HTR-8/SVneo (cell line): ENCODE measurements around the gene PECR.
A peak's percentile ranks its signal among the peaks of the same experiment; 100 is the strongest.
"Not testable (repeated sequence)": the region's sequence is repeated elsewhere in the genome, so short reads cannot be mapped to it uniquely, and the experiment has no call there.

Experiments
- DNase-seq: peaks from one replicate; pipeline ENCODE4 v3.0.0; 2011; ENCODE audit warnings: low spot score, mixed read lengths; ENCODE audit not compliant: insufficient read length
- FAIRE-seq: peaks from 2 replicates; lab custom pipeline; 2011; peaks lifted over from hg19 to GRCh38; lab: Jason Lieb, UNC

The PECR gene

GRCh38 chr2:216034065-216034464 lies 47.5 kb downstream of the PECR start:
- DNase-seq: peak; percentile 54
- peak; percentile 16 for FAIRE-seq

DNA sequence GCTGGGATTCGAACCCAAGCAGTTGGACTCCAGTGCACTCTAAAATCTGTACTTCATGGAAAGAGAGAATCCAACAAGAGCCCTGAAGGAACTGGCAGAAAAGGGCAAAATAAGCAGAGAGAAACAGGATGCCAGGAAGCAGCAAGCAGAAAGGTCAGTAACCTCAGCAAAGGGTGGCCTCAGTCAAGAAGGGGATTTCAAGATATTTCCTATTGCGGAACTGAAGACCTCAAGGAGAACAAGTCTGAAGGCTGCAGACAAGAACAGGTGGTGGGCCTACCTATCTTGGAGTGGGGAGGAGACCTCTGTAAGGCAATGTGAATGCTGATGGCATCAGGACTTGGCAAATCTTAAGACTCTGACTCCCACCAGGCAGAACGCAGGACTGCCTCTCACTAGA lies 48.2 kb downstream of the PECR start:
- no peak for DNase-seq
- FAIRE-seq: no peak

GRCh38 chr2:216031960-216032689 lies 49.5 kb downstream of the PECR start:
- FAIRE-seq: no peak
- no peak for DNase-seq

DNA sequence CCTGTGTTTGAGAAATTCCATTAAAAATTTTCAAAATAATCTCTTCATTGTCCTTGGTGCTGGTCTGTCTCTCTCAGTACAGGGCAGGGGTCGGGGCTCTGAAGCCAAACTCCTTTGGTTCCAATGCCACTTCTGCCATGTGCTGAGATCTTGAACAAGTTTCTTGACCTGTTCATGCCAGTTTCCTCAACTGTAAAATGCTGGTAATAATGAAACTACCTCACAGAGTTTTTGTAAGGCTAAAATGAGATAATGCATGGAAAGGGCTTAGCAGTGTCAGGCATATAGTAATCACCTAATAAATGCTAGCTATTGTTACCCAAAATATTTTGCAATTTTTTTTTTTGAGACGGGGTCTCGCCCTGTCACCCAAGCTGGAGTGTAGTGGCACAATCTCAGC lies 51.4 kb downstream of the PECR start:
- no peak for DNase-seq

GRCh38 chr2:216029416-216030129 lies 52.0 kb downstream of the PECR start:
- DNase-seq (no peak), FAIRE-seq (no peak)

More for the DNA sequence above, 51.4 kb downstream of the PECR start:
- no peak for FAIRE-seq

- no peak for FAIRE-seq
Measured at GRCh38 chr2:216024779-216025336, 56.8 kb downstream of the PECR start.

DNA sequence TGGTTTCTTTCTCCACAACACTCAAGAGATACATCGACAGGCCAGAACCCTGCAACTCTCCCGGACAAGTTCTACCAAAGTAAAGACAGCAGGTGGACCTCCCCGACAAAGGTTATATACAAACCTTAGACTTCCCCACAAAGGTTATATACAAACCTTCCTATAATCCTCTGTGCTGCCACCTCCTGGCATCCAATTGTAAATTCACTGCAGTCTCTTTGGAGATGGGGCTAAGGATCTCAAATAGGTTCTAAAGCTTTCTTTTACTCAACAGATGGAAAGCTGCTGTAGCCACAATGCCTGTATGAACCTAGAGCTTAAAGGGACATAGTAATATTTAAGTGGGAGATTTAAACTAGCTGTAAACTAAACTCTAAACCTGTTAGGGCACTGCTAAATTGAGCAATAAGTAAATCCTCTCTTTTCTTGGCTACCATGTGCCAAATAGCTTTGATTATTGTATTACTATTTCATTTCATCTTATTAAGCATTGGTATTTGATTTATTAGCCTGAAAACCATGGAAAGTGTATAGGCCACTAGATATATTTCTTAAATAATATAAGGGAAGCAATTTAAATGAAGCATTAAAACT lies 58.5 kb downstream of the PECR start:
- DNase-seq: peak; percentile 59
- no peak for FAIRE-seq

More at GRCh38 chr2:216024779-216025336, 56.8 kb downstream of the PECR start:
- DNase-seq: no peak

DNA sequence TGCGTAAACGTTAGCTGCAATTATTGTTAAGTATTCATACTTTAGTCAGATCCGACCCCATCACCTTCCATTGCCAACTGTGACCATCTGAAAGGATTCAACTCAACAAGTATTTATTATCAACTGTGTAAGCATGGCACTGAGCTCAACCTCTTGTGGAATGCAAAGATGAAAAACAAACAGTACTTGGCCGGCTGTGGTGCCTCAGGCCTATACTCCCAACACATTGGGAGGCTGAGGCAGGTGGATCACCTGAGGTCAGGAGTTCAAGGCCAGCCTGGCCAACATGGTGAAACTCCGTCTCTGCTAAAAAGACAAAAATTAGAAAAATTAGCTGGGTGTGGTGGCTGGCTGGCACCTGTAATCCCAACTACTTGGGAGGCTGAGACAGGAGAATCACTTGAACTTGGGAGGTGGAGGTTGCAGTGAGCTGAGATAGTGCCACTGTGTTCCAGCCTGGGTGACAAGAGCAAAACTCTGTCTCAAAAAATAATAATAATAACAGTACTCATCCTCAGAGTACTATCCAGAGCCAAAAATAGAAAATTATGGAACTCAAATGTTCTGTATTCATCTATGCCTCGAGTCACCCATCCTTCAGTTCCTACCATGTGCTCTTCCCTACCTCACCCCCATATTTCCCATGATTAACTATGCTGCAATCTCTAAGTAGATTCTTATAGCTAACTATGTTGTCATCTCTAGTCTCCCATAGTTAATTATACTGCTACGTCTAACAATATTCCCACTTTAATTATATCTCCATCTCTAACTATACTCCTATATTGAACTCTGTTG lies 59.6 kb downstream of the PECR start:
- DNase-seq (no peak), FAIRE-seq (no peak)

- DNase-seq (no peak), FAIRE-seq (no peak)
Measured at GRCh38 chr2:216018709-216019108, 62.9 kb downstream of the PECR start.

- DNase-seq: peak; percentile 41
- FAIRE-seq: no peak
Measured at GRCh38 chr2:216017365-216017764, 64.2 kb downstream of the PECR start.

- no peak for DNase-seq
- FAIRE-seq: no peak
Measured at GRCh38 chr2:216016581-216016980, 65.0 kb downstream of the PECR start.

- FAIRE-seq (no peak), DNase-seq (no peak)
Measured at GRCh38 chr2:216015722-216016464, 65.7 kb downstream of the PECR start.

GRCh38 chr2:216014986-216015385 lies 66.6 kb downstream of the PECR start:
- peak; percentile 46 for FAIRE-seq
- DNase-seq: no peak

GRCh38 chr2:216014006-216014405 lies 67.6 kb downstream of the PECR start:
- FAIRE-seq: no peak

GRCh38 chr2:216013080-216013909 lies 68.3 kb downstream of the PECR start, which contains the start of gene MREG:
Gene MREG, minus strand, starts transcription at chr2:216013551. Its CDS starts 224 bp downstream, at chr2:216013327.
- FAIRE-seq (no peak), DNase-seq (peak; percentile 89)

More at GRCh38 chr2:216014006-216014405, 67.6 kb downstream of the PECR start:
- no peak for DNase-seq

GRCh38 chr2:216012830-216013079 lies 68.9 kb downstream of the PECR start:
- FAIRE-seq (no peak), DNase-seq (peak; percentile 13)

DNA sequence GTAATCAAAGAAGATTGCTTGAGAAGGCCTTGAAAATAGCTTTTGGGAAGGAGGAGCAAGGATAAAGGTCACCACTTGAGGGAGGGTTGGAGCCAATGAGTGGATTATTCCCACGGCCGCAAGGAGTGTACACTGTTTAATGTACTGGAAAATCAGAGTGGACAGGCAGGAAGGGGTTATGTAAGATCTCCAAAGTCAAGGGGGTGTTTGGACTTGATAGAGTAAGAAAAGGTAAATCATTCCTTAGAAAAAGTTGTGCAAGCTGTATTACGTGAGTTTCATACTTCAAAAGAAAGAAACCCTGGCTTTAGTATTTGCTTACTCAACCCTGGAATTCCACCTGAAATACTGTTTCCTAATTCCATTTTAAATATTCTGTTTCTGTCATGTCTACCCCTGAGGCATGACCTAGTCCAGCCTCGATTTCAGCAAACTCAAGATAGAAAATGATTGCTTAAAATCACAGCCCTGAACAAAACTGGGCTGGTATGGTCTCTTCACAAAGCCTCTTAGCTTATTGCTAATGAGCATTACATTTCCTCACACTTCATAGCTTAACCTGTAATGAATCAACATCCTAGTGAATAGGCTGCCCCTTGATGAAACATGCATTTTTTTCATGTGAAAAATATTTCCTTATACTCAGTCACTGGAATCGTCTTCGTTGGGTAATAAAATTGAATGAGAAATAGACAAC lies 69.3 kb downstream of the PECR start:
- FAIRE-seq: no peak
- no peak for DNase-seq

GRCh38 chr2:216009215-216009614 lies 72.4 kb downstream of the PECR start:
- FAIRE-seq, DNase-seq: not testable (repeated sequence)
